GM23338 (cell line): ENCODE results near the gene ADAMTS14. TPM values are rescaled to one million over a fixed set of nuclear protein-coding genes. Genes with fewer than 3 reads are reported as not detected.

Experiments
- ATAC-seq: fragments of 200-7000 bp; cut with Tn5 transposase; 3 replicates; pipeline ENCODE4 v1.9.1; 2020
- DNase-seq: peaks from one replicate; pipeline ENCODE4 v3.0.0-alpha.2; 2015; ENCODE audit warnings: low spot score
- H2AFZ ChIP-seq: fragments of 200-600 bp; sonication (generic); 2 replicates; pipeline ENCODE4 v1.8.0; 2016; ENCODE audit warnings: antibody characterized with exemption, mild to moderate bottlenecking, moderate library complexity
- H3F3A ChIP-seq: fragments of 200-600 bp; sonication (generic); replicated peaks from 2 replicates; pipeline ENCODE4 v1.8.0; 2017; ENCODE audit warnings: antibody characterized with exemption, mixed run types, low read depth
- H3K27ac ChIP-seq: fragments of 200-600 bp; sonication (generic); 2 replicates; pipeline ENCODE4 v1.6.1; 2016; ENCODE audit warnings: low read depth
- H3K27me3 ChIP-seq: fragments of 200-600 bp; sonication (generic); 2 replicates; pipeline ENCODE4 v1.8.0; 2016; ENCODE audit warnings: mild to moderate bottlenecking, mixed run types, moderate library complexity; ENCODE audit not compliant: insufficient read depth
- H3K36me3 ChIP-seq: fragments of 200-600 bp; sonication (generic); 2 replicates; pipeline ENCODE4 v1.8.0; 2016; ENCODE audit warnings: mild to moderate bottlenecking; ENCODE audit not compliant: insufficient read depth
- H3K4me1 ChIP-seq: fragments of 200-600 bp; sonication (generic); 2 replicates; pipeline ENCODE4 v1.8.0; 2016; ENCODE audit warnings: mild to moderate bottlenecking, moderate library complexity; ENCODE audit not compliant: insufficient read depth
- H3K4me2 ChIP-seq: fragments of 200-600 bp; sonication (generic); 2 replicates; pipeline ENCODE4 v1.7.1; 2017; ENCODE audit warnings: mixed run types
- H3K4me3 ChIP-seq: fragments of 200-600 bp; sonication (generic); 2 replicates; pipeline ENCODE4 v1.6.1; 2016; ENCODE audit warnings: mixed run types
- H3K79me2 ChIP-seq: fragments of 200-600 bp; sonication (generic); replicated peaks from 2 replicates; pipeline ENCODE4 v1.8.0; 2017; ENCODE audit warnings: mild to moderate bottlenecking; ENCODE audit not compliant: insufficient read depth
- H3K9me2 ChIP-seq: fragments of 200-600 bp; sonication (generic); 2 replicates; pipeline ENCODE4 v1.8.0; 2017; ENCODE audit not compliant: insufficient read depth
- H4K20me1 ChIP-seq: fragments of 200-600 bp; sonication (generic); replicated peaks from 2 replicates; pipeline ENCODE4 v1.8.0; 2017; ENCODE audit warnings: mild to moderate bottlenecking; ENCODE audit not compliant: insufficient read depth
- H3K27ac Mint-ChIP-seq: 2 replicates; pipeline ENCODE4 v1.8.0; 2020; ENCODE audit warnings: inconsistent platforms, mild to moderate bottlenecking, moderate library complexity, mixed read lengths
- H3K27me3 Mint-ChIP-seq: 3 replicates; pipeline ENCODE4 v1.8.0; 2022; ENCODE audit warnings: low read depth, mild to moderate bottlenecking, moderate library complexity, mixed read lengths, inconsistent platforms; ENCODE audit not compliant: insufficient read depth, poor library complexity
- H3K36me3 Mint-ChIP-seq: 3 replicates; pipeline ENCODE4 v1.8.0; 2021; ENCODE audit warnings: low read depth, mild to moderate bottlenecking, inconsistent platforms, moderate library complexity, mixed read lengths
- H3K4me1 Mint-ChIP-seq: 3 replicates; pipeline ENCODE4 v1.8.0; 2020; ENCODE audit warnings: mild to moderate bottlenecking, inconsistent platforms, mixed read lengths
- H3K4me3 Mint-ChIP-seq: 3 replicates; pipeline ENCODE4 v1.8.0; 2021; ENCODE audit warnings: moderate library complexity, mild to moderate bottlenecking, inconsistent platforms, mixed read lengths
- H3K9me3 Mint-ChIP-seq: 3 replicates; pipeline ENCODE4 v1.8.0; 2020; ENCODE audit warnings: moderate library complexity, mild to moderate bottlenecking, inconsistent platforms, mixed read lengths
- CREB1 ChIP-seq: fragments of 250-450 bp; sonication (Bioruptor Pico); IDR thresholded peaks from 2 replicates; pipeline ENCODE4 v1.5.0; 2020; ENCODE audit warnings: low read depth, mild to moderate bottlenecking, moderate library complexity
- CTCF ChIP-seq, 2 experiments: fragments of 200-600 bp in 1 of 2; sonication (generic) in 1 of 2; conservative IDR thresholded peaks; 2 replicates each; pipeline versions ENCODE4 v1.5.1 to v1.6.1; 2016 to 2017; ENCODE audit warnings: antibody characterized with exemption in 2 of 2, low read depth in 2 of 2, mild to moderate bottlenecking in 2 of 2, moderate library complexity in 1 of 2
- ETS1 ChIP-seq: IDR thresholded peaks from 2 replicates; pipeline ENCODE4 v1.6.1; 2016; ENCODE audit warnings: antibody characterized with exemption
- EZH2 ChIP-seq: fragments of 200-600 bp; sonication (generic); IDR thresholded peaks from one replicate; pipeline ENCODE4 v1.8.0; 2017; ENCODE audit warnings: antibody characterized with exemption, mild to moderate bottlenecking, low read depth; ENCODE audit not compliant: unreplicated experiment
- EZH2phosphoT487 ChIP-seq: fragments of 200-600 bp; sonication (generic); IDR thresholded peaks from one replicate; pipeline ENCODE4 v1.8.1; 2018; ENCODE audit warnings: antibody characterized with exemption; ENCODE audit not compliant: unreplicated experiment
- JUNB ChIP-seq: IDR thresholded peaks from one replicate; pipeline ENCODE4 v1.6.1; 2016; ENCODE audit warnings: antibody characterized with exemption; ENCODE audit not compliant: unreplicated experiment
- NANOG ChIP-seq: IDR thresholded peaks from 2 replicates; pipeline ENCODE4 v1.6.1; 2016; ENCODE audit warnings: antibody characterized with exemption, borderline replicate concordance
- POLR2AphosphoS5 ChIP-seq: IDR thresholded peaks from 2 replicates; pipeline ENCODE4 v1.6.1; 2016; ENCODE audit warnings: antibody characterized with exemption, low read depth
- REST ChIP-seq: IDR thresholded peaks from one replicate; pipeline ENCODE4 v1.6.1; 2018; ENCODE audit warnings: antibody characterized with exemption; ENCODE audit not compliant: unreplicated experiment
- STAT1 ChIP-seq: IDR thresholded peaks from one replicate; pipeline ENCODE4 v1.6.1; 2016; ENCODE audit warnings: antibody characterized with exemption; ENCODE audit not compliant: unreplicated experiment
- ZNF331 ChIP-seq: fragments of 250-450 bp; sonication (Bioruptor Pico); IDR thresholded peaks from 2 replicates; pipeline ENCODE4 v1.5.0; 2020; ENCODE audit warnings: low read depth, mild to moderate bottlenecking, moderate library complexity
- ZNF462 ChIP-seq: fragments of 250-450 bp; sonication (Bioruptor Pico); IDR thresholded peaks from 2 replicates; pipeline ENCODE4 v1.5.0; 2020; ENCODE audit warnings: mild to moderate bottlenecking, moderate library complexity
- polyA plus RNA-seq: library from polyadenylated mRNA; unstranded; fragments of >200 nt; fragmentation: Nextera tagmentation; extraction: Ambion mirVana; gene quantifications from 2 replicates; pipeline ENCODE4 v1.2.1, GENCODE V29; 2016
- total RNA-seq: library from RNA; depleted of rRNA; stranded (reverse); fragments of >200 nt; shearing (Covaris generic); gene quantifications from 2 replicates; pipeline ENCODE4 v1.2.3, GENCODE V29; 2014

ADAMTS14 gene
- total and polyA plus RNA-seq, 2 experiments from 2014 or later, result 1.9 to 2.1 TPM

GRCh38 chr10:70699659-70700174 lies 27.4 kb downstream of the ADAMTS14 start (continued):
- TF ChIP-seq ZNF462 (CRISPR knock-in tag) (no peak), STAT1 (no peak), ZNF331 (CRISPR knock-in tag) (no peak), JUNB (no peak)

- no peaks in the 10 kb centered on the region for H3K36me3 Mint-ChIP-seq
- no peak for ATAC-seq
- no peak for TF ChIP-seq ETS1
- no peak for TF ChIP-seq CTCF (conservative IDR thresholded peaks at IDR 0.05; ENCODE audit: low read depth in 2 of 2)
- TF ChIP-seq REST, result no peak
- TF ChIP-seq EZH2, result no peak
- no peak for TF ChIP-seq POLR2AphosphoS5
- TF ChIP-seq CREB1, result no peak
- no peak for TF ChIP-seq EZH2phosphoT487
- TF ChIP-seq JUNB, result no peak
- no peak for TF ChIP-seq NANOG
- no peak for TF ChIP-seq STAT1
These were observed 30.0 kb downstream of the ADAMTS14 start for GRCh38 chr10:70702190-70702763.

More at GRCh38 chr10:70702190-70702763, 30.0 kb downstream of the ADAMTS14 start:
- Histone ChIP-seq H2AFZ (no peak overlapping the region), H3K36me3 (no peaks in the 10 kb centered on the region; the same call in 1 of the 2 replicates), H3K4me1 (no peaks in the 10 kb centered on the region), H4K20me1 (no peaks in the 10 kb centered on the region), H3K27ac (no peak overlapping the region), H3F3A (no peaks in the 10 kb centered on the region), H3K4me3 (no peak overlapping the region), H3K79me2 (no peaks in the 10 kb centered on the region), H3K9me2 (peaks cover 3% of the 10 kb centered on the region; the same call in 1 of the 2 replicates), H3K4me2 (no peak overlapping the region), H3K27me3 (no peaks in the 10 kb centered on the region)
- Mint-ChIP-seq H3K9me3 (no peaks in the 10 kb centered on the region), H3K27ac (no peak overlapping the region), H3K27me3 (no peaks in the 10 kb centered on the region), H3K4me1 (peaks cover 6% of the 10 kb centered on the region; the same call in 1 of the 3 replicates), H3K4me3 (no peak overlapping the region)
- no peak for DNase-seq
